Sigmoid colon (tissue), 4 donors: ENCODE data around the gene ALAS1.

Experiments
- CTCF ChIP-seq, 4 experiments: fragments of 450-650 bp in 3 of 4; fragments of 200-600 bp in 1 of 4; IDR thresholded peaks; one replicate each; pipeline ENCODE4 v1.5.1; 2016 to 2019; ENCODE audit warnings: antibody characterized with exemption in 4 of 4, mild to moderate bottlenecking in 3 of 4, moderate library complexity in 2 of 4
- POLR2AphosphoS5 ChIP-seq, 4 donors: sonication (generic); formaldehyde crosslinking; IDR thresholded peaks; one replicate each; pipeline ENCODE4 v1.6.1; 2017; ENCODE audit warnings: antibody characterized with exemption in 4 of 4

- TF ChIP-seq CTCF (IDR thresholded peaks at IDR 0.05): no peak
- TF ChIP-seq POLR2AphosphoS5 (IDR thresholded peaks at IDR 0.05): no peak
These were observed 56.6 kb downstream of the ALAS1 start for GRCh38 chr3:52254608-52255007.
